Measurements from ENCODE around the gene LPIN2.

The LPIN2 gene, protein sequence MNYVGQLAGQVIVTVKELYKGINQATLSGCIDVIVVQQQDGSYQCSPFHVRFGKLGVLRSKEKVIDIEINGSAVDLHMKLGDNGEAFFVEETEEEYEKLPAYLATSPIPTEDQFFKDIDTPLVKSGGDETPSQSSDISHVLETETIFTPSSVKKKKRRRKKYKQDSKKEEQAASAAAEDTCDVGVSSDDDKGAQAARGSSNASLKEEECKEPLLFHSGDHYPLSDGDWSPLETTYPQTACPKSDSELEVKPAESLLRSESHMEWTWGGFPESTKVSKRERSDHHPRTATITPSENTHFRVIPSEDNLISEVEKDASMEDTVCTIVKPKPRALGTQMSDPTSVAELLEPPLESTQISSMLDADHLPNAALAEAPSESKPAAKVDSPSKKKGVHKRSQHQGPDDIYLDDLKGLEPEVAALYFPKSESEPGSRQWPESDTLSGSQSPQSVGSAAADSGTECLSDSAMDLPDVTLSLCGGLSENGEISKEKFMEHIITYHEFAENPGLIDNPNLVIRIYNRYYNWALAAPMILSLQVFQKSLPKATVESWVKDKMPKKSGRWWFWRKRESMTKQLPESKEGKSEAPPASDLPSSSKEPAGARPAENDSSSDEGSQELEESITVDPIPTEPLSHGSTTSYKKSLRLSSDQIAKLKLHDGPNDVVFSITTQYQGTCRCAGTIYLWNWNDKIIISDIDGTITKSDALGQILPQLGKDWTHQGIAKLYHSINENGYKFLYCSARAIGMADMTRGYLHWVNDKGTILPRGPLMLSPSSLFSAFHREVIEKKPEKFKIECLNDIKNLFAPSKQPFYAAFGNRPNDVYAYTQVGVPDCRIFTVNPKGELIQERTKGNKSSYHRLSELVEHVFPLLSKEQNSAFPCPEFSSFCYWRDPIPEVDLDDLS

DNA sequence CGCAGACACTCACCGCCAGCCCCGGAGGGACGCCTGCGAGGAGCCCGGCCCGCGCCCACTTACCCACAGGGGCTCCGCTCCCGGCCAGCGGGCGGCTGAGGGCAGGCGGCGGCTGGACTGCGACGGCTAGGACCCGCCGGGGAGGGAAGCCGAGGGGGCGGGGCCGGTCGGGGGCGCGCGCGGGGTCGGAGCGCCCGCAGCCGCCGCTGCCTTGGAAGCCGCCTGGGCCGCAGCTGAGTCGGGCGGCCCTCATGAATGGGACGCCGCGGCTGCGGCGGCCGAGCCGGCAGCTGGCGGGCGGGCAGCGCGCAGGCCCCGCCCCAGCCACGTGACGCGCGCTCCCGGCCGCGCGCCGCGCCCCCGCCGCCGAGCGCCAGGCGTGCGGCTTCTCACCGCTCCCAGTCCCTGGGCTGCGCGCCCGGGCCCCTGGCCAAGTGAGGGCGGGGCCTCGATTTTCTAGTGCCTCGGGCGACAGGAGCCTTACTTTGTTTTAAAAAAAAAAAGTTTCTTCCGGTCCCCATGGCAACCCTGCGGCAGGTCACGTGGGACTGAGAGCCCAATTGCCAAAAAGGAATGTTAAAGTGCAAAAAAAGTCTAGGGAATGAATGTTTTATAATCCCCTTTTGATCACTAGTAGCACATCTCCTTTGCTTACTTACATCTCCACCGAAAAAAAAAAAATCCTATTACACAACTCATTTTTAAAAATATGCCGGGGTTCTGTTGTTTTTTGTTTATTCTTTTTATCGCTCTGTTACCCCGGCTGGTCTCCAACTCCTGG lies at the start of gene LPIN2:
TSS of gene LPIN2 (minus strand) at position 121 of the 781 bp plus-strand sequence. CDS start 52,304 bp downstream, outside the sequence.
- TF ChIP-seq, protein P1, sequence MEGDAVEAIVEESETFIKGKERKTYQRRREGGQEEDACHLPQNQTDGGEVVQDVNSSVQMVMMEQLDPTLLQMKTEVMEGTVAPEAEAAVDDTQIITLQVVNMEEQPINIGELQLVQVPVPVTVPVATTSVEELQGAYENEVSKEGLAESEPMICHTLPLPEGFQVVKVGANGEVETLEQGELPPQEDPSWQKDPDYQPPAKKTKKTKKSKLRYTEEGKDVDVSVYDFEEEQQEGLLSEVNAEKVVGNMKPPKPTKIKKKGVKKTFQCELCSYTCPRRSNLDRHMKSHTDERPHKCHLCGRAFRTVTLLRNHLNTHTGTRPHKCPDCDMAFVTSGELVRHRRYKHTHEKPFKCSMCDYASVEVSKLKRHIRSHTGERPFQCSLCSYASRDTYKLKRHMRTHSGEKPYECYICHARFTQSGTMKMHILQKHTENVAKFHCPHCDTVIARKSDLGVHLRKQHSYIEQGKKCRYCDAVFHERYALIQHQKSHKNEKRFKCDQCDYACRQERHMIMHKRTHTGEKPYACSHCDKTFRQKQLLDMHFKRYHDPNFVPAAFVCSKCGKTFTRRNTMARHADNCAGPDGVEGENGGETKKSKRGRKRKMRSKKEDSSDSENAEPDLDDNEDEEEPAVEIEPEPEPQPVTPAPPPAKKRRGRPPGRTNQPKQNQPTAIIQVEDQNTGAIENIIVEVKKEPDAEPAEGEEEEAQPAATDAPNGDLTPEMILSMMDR (IDR thresholded peaks at IDR 0.05; ENCODE audit: insufficient read depth, low read depth, low read length, missing control alignments) = no peak
- peak; percentile 97 for DNase-seq (ENCODE audit: low read depth)
- peak within 1 kb of the TSS; percentile 72 for H3K4me3 ChIP-seq (ENCODE audit: low read depth, low read length)

DNA sequence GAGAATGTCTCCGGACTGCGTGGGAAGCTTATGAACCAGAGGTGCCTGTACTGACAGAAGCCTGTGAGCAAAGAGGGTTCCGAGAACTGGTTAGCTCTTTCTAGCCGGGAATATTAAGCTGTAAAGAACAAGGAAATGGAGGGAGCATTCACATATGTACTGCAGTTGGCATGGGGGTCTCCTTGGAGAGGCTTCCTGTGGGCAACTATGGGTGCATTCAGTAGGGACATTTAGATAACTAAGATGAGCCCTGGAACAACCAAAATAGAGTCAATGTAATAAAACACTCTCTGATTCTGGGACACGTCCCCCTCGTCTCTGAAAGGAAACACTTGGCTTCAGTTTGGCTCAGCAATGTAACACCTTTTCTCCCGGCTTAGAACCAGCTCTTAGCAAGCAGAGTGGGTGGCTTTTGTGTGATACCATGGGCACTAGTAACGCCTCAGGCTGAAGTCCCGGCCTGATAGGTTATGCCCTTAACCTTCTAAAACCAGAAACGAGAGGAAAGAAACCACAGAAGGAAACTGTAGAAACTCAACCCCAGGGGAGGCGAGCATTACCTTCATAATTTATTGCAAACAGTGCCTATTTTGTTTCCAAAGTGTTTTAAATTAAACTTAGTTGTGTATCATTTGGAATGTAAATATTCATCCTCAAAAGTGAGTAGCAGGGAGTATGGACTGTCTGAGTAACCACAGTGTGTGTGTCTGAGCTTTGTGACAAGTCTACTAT lies 48.8 kb upstream of the LPIN2 start:
- TF ChIP-seq, protein P1 (IDR thresholded peaks at IDR 0.05; ENCODE audit: insufficient read depth, low read depth, low read length, missing control alignments) = no peak
- DNase-seq (ENCODE audit: low read depth) = peak; percentile 31
- H3K4me3 ChIP-seq (ENCODE audit: low read depth, low read length) = no peak overlapping the region

DNA sequence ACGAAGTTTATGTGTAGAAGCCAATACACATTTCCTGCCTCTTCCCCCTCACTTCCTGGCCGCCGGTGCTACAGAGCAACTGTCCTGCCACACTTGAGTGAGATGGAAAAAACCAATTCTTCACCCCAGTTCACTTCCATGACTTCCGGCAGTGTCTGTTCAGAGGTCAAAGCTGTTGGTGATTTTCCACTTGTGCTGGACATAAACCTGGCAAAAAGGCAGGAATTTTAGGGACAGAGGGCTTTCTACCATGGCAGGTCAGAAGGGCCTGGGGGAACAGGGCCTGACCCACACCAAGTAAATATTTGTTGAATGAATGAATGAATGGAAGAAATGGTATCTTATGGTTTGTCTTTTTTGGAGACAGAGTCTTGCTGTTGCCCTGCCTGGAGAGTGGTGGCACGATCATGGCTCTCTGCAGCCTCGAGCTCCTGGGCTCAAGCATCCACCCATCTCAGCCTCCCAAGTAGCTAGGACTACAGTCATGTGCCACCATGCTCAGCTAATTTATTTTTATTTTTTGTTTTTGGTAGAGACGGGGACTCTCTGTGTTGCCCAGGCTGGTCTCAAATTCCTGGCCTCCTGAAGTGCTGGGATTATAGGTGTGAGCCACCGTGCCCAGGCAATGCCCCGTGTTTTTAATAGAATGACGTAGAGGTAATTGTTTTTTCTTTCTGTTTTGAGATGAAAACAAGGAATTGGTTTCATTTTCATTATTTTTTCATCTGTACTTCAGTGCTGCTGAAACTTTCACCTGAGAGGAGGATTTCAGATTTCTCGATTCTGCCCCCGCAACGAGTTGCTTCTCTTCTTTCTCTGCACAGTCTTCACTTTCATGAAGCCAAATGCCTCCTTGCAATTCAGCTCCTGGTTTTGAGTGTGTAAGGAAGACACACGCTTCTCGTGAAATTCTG lies 48.0 kb upstream of the LPIN2 start:
- TF ChIP-seq, protein P1 (IDR thresholded peaks at IDR 0.05; ENCODE audit: insufficient read depth, low read depth, low read length, missing control alignments) = no peak
- peak; percentile 60 for DNase-seq (ENCODE audit: low read depth)
- no peak overlapping the region for H3K4me3 ChIP-seq (ENCODE audit: low read depth, low read length)

- H3K4me3 ChIP-seq (ENCODE audit: low read depth, low read length) = no peak overlapping the region
- TF ChIP-seq, protein P1 (IDR thresholded peaks at IDR 0.05; ENCODE audit: insufficient read depth, low read depth, low read length, missing control alignments) = no peak
- peak; percentile 56 for DNase-seq (ENCODE audit: low read depth)
Observed at GRCh38 chr18:3059272-3059671, 46.3 kb upstream of the LPIN2 start.

DNA sequence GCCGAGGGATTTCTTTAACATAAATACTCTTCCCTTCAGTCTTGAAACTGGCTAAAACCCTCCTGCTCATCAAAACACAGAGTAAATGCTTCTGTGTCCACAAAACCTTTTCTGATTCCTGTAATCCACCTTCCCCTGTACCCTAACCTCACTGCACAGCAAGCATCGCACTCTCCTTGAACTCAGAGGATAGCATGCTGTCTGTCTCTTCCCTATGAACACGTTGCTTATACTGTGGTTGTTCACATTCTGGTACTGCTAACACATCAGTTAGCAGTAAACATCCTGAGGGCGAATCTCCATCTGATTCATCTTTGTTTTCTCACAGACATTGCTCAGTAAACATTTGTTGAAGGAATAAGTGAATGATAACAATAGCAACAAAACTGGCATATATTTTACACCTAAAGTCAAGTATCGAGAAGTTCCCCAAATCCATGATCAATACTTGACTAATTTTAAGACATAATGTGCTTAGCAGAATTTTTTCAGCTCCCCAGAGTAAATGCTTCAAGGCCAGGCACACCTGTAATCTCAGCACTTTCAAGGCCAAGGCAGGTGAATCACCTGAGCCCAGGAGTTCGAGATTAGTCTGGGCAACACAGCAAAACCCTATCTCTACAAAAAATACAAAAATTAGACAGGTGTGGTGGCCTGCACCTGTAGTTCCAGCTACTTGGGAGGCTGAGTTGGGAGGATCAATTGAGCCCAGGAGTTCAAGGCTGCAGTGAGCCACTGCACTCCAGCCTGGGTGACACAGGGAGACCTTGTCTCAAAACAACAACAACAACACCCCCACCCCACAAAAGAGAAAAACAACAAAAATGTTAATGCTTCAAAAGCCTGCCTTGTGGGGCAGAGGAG lies 45.6 kb upstream of the LPIN2 start:
- TF ChIP-seq, protein P1 (IDR thresholded peaks at IDR 0.05; ENCODE audit: insufficient read depth, low read depth, low read length, missing control alignments) = no peak
- no peak overlapping the region for H3K4me3 ChIP-seq (ENCODE audit: low read depth, low read length)
- DNase-seq (ENCODE audit: low read depth) = no peak
